Lower leg skin (tissue), 4 donors: ENCODE measurements around the gene CYBA. TPM values are rescaled to one million over a fixed set of nuclear protein-coding genes. Genes with fewer than 3 reads are reported as not detected.

Experiments
- DNase-seq, 2 donors: peaks; one replicate each; pipeline ENCODE4 v3.0.0-alpha.2; 2019; ENCODE audit warnings: low spot score in 2 of 2
- H3K4me3 ChIP-seq: fragments of 200-600 bp; sonication (generic); 2 replicates; pipeline ENCODE4 v1.5.1; 2017; ENCODE audit warnings: mild to moderate bottlenecking, low read depth; ENCODE audit not compliant: poor library complexity, severe bottlenecking
- CTCF ChIP-seq, 3 donors: fragments of 450-650 bp; IDR thresholded peaks; one replicate each; pipeline ENCODE4 v1.5.1; 2016; ENCODE audit warnings: antibody characterized with exemption in 3 of 3, mild to moderate bottlenecking in 3 of 3, moderate library complexity in 2 of 3
- POLR2A ChIP-seq, 2 donors: fragments of 450-650 bp; IDR thresholded peaks; one replicate each; pipeline ENCODE4 v1.6.1; 2016 to 2017; ENCODE audit warnings: antibody characterized with exemption in 2 of 2, mild to moderate bottlenecking in 1 of 2, moderate library complexity in 1 of 2
- WGBS, 2 donors: methylation state at CpG; one replicate each; pipeline ENCODE4 v1.1.5; 2018; 5-methylcytosine and 5-hydroxymethylcytosine counted together
- intact Hi-C: fragments of 100-400 bp; cut with DNase I; formaldehyde crosslinking; loops from one replicate; pipeline ENCODE4 v1.15.0; 2023; ENCODE audit warnings: low total_unique reads
- total RNA-seq, 4 donors: library from RNA; depleted of rRNA; stranded (reverse); fragments of >200 nt; gene quantifications; one replicate each; pipeline ENCODE4 v1.1.0, GENCODE V29; 2016

The CYBA gene
- total RNA-seq, 4 donors from 2014 or later, result 30.5 to 93.2 (median 44.7) TPM

DNA sequence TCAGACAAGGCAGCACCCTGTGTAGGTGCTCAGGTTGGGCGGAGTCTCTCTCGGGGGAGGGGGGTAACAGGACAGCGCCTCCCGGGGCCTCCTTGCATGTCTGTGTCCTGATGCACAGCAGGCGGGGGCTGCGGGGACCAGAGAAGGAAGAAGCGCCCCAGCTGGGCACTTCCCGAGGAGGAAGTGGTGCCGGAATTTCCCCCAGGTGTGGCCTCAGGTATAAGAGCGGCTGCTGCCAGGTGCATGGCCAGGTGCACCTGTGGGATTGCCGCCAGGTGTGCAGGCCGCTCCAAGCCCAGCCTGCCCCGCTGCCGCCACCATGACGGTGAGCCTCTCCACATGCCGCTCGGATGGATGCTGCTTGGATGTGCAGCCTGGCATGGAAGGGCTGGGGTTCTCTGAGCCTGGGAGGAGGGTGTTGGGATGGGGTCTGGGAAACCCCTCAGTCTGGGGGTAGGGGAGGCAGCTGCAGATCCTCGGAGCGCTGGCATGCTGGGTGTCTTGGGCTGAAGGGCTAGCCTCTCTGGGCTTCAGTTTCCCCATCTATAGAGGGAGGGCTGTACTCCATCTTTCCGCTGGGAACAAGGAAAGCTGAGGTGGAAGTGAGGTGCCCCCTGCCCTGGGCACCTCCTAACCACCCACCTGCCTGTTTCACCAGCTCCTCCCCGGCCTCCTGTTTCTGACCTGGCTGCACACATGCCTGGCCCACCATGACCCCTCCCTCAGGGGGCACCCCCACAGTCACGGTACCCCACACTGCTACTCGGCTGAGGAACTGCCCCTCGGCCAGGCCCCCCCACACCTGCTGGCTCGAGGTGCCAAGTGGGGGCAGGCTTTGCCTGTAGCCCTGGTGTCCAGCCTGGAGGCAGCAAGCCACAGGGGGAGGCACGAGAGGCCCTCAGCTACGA is 12.3 kb downstream of the CYBA start, which contains the start of gene IL17C:
Gene IL17C, plus strand, starts transcription at position 250 of the 908 bp plus-strand sequence. Its CDS starts 70 bp downstream, at position 320.
- WGBS, 2 donors, result 26 to 30% methylated on average over 22 of the region's 27 CpGs
- TF ChIP-seq POLR2A (IDR thresholded peaks at IDR 0.05) (no peak), CTCF (IDR thresholded peaks at IDR 0.05) (no peak)
- no peak within 1 kb of the TSS for H3K4me3 ChIP-seq
- no peak for DNase-seq
- intact Hi-C loops, result no loop called here

DNA sequence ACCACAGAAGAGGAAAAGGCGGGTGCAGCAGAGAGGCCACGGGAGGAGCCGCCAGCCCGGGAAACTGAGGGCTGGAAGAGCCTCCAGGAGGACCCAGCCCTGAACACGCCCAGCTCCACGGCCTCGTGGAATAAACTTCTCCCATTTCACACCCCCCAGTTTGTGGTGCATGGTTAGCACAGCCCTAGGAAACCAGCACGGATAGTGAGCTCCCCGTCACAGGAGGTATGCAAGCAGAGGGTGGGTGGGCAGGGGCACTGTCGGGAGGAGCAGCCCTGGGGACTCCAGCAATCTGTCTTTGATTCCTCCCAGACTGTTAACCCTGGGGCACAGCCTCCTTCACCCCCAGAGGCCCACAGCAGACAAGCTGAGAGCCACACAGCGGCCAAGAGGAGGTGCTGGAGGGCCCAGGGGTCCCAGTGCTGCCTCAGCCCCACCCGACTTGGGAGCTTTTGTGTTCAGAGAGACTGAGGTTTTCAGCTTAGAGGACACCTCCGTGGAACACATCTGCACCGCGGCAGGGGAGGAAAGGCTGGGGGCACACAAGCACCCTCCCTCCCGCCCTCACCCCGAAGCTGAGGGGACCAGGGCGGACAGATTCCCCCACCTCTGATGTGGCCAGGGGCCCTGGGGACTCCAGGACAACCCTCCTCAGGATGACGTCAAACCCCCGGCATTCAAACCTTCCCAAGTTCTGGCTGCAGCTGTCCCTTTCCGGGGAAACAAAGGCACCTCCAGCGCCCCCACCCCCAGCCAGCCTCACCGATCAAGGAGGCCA is 14.2 kb downstream of the CYBA start:
- intact Hi-C loops, result no loop called here
- no peak overlapping the region for H3K4me3 ChIP-seq
- TF ChIP-seq CTCF (IDR thresholded peaks at IDR 0.05), result no peak
- WGBS, 2 donors, result 58 to 66% methylated on average over 13 to 18 of the region's 23 CpGs
- DNase-seq, result no peak

DNA sequence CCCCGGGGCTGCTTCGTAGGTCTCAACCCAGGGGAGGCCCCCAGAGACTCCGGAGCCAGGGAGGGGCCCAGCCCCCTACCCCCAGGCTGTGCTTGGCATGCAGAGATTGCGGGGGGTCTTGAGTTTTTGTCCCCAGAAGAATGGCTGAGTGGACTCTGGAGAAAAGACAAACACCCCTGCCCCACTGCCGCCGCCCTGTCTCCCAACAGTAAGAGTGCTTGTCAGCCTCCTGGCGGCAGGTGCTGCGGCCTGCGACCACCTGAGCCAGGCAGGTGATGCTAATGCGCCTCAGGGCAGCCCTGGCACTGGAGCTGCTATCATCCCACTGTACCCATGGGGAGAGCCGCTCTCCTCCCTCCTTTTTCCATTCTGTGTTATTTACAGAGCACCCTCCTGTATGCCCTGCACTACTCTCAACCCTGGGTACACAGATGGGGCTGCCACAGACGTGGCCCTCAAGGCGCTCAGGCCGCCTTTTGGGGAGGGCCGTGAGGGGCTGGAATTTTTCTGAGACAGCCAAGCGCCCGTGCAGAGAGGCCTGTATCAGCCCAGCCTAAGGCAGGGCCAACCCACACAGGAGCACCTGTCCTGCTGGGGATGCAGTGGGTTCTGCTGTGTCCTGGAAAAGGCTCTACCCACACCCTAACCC is 15.1 kb downstream of the CYBA start:
- TF ChIP-seq POLR2A (IDR thresholded peaks at IDR 0.05) (no peak), CTCF (IDR thresholded peaks at IDR 0.05) (no peak)
- no peak overlapping the region for H3K4me3 ChIP-seq
- intact Hi-C loops, result no loop called here
- WGBS, 2 donors, result 77 to 79% methylated on average over 15 to 17 of the region's 17 CpGs
- DNase-seq, result no peak

DNA sequence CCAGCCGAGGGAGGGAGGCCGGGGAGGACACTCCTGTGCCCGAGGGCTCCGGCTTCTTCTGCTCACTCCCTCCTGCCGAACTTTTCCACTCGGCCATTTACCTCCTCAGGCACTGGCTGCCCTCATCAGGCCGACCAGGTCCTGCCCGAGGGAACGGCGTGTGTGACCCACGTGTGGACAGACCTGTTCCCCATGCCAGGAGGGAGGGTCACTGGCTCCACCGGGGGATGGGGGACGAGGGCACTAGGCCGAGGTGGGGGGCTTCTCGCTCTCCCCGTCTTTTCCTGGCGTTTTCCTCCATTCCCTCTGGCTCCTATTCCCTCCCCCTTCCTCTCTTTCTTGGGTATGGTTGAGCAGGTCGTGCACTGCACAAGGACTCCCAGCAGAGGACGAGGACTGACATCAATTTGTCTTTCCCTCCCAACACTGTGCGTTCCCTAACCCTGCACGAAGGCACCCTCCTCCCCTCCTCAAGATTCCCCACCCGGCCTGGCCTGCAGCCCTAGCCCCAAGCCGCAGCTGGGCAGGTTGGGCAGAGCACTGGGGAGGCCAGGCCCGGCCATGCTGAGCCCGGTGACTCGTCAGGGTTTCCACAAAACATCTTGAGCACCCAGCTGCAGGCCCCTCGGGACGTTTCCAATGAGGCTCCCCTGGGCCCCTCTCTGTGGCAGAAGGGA is 15.7 kb downstream of the CYBA start:
- intact Hi-C loops, result no loop called here
- peak overlapping the region; percentile 19 for H3K4me3 ChIP-seq
- no peak for TF ChIP-seq POLR2A (IDR thresholded peaks at IDR 0.05)
- 31 to 33% methylated on average over 26 to 28 of the region's 28 CpGs for WGBS, 2 donors
- peak in 1 of 2 donors; percentile 88 for DNase-seq

GRCh38 chr16:88634141-88634993 is 16.5 kb downstream of the CYBA start:
- intact Hi-C loops, result no loop called here
- peak in 1 of 2 donors; percentile 84 for DNase-seq
- 5 to 10% methylated on average over 47 to 60 of the region's 82 CpGs for WGBS, 2 donors
- TF ChIP-seq POLR2A (IDR thresholded peaks at IDR 0.05), result no peak
- no peak for TF ChIP-seq CTCF (IDR thresholded peaks at IDR 0.05)
- peak overlapping the region; percentile 19 for H3K4me3 ChIP-seq
